Smooth muscle cell of the umbilical artery (primary cell): ENCODE measurements around the gene RAB5B. TPM values are rescaled to one million over a fixed set of nuclear protein-coding genes. Genes with fewer than 3 reads are reported as not detected.

Source experiments
- total RNA-seq: library from RNA; depleted of rRNA; stranded (reverse); fragments of >200 nt; gene quantifications from 2 replicates; pipeline ENCODE4 v1.2.3, GENCODE V29; 2014

Gene RAB5B
- 44.2 and 66.9 TPM in 2 replicates for total RNA-seq

GRCh38 chr12:55973599-55974307 is at the start of gene RAB5B:
Gene RAB5B, plus strand, starts transcription at chr12:55974078. Its CDS starts 12,883 bp downstream, at chr12:55986961.

GRCh38 chr12:55927588-55928502 is 46.0 kb upstream of the RAB5B start, which contains the start of gene PYM1:
Gene PYM1, minus strand, starts transcription at chr12:55927894. Its CDS starts 133 bp downstream, at chr12:55927761.

DNA sequence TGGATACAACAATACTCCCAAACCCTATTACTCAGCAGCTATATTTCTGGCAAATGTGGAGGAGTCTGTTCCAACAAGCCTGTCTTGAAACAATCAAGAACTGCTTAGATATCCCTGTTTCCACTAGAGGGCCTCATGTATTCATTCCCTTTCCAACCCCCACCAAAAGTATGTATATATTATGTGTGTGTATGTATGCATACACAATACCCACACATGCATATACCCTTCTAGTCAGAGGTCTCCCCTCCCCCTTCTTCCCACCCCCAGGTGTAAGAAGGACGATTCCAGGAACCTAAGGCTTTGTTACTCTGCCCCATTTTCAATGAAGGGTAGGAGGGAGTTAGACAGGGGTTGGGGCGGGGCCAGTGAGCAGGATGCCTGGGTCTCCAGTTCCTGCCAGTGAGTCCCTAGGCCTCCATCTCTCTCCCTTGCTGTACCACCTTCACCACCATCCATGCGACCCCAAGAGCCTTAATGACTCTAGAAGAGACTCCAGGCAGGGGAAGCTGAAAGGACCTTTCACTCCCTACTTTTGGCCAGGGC is 43.0 kb upstream of the RAB5B start, which contains the start of gene DGKA:
Gene DGKA, plus strand, starts transcription at position 392 of the 546 bp plus-strand sequence. CDS start 5,342 bp downstream, outside the sequence.

GRCh38 chr12:55965941-55966407 is 7.9 kb upstream of the RAB5B start, which contains the start of gene PMEL:
Gene PMEL, minus strand, starts transcription at chr12:55966042. Its CDS starts 31 bp downstream, at chr12:55966011.

GRCh38 chr12:55966408-55967281 is 7.2 kb upstream of the RAB5B start, which contains the start of gene CDK2:
Gene CDK2, plus strand, starts transcription at chr12:55966830. Its CDS starts 179 bp downstream, at chr12:55967009.

DNA sequence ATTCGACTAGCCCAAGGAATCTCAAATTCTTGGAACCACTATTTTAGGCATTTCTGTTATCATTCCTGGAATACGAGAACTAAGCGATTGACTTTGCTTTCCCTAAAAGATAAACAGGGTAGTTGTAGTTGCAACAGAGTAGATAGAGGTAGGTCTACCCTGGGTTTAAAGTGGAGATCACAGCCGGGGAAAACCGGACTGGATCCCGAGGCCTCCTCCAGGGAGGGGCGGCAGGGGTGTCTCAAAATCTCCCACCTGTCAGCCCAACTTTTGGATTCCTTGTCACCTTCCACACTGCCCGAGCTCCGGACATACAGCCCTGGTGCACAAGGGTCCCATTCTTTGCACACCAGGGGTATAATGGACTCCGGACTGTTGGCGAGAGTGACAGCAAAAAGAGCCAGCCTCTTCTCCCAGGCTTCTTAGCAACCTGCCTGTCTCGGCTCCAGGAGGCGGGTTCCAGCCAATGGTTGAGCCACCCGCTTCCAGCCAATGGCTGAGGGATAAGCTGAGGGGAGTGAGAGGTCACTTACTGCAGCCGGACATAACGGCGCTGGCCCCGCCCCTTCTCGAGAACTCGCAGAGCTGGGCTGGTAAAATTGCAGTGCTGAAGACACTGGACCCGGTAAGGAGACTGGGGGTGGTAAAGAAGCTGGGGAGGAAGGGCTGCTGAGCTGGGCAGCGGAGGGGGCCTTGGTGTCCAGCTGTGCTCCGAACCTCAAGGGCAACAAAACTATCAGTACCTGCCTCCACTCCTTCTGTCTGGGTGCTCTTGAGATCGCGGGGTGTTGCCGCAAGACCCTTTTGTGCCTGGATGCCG is 23.0 kb downstream of the RAB5B start, which contains the start of gene SUOX:
Gene SUOX, plus strand, starts transcription at position 562 of the 820 bp plus-strand sequence. CDS start 4,946 bp downstream, outside the sequence.

GRCh38 chr12:56020423-56021184 is 46.7 kb downstream of the RAB5B start, which contains the start of gene IKZF4:
Gene IKZF4, plus strand, starts transcription at chr12:56021043. Its CDS starts 451 bp downstream, at chr12:56021494.

DNA sequence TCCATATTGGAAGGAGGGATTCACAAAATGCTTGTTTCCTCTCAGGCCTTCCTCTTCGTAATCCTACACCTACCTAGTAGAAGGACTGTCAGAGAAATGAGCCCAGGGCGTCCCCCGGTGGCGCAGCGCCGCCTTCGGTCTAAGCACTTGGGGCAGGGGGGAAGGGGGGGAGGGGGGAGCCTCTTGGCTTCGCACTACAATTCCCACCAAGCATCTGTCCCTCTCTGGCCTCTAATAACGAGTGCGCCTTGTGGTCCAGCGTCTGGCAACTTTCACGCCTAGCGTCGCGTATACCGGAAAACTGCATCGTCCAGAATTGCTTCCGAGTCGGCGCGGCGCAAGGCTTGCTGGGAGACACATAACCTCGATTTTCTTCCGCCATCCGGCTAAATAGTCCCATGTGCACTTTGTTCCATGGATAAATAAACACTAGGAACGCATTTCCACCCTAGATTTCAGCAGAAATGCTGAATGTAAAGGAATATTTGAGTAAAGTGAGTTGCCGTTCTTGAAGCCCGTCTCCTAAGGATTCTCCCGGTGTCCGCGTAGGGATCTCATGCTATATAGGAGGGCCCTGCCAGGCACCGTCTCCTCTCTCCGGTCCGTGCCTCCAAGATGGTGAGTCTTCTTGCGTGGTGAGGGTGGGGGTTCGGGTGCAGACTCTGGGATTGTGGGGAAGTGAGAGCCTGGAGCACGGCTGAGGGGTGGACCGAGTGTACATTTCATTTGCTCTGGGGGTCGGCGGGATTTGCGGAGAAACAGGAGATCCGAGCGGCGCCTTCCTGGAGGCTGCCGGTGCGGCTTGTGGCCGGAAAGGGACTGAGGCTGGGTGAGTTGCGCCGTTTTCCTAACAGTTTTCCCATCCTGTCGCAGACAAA is 67.9 kb downstream of the RAB5B start, which contains the start of gene RPS26:
Gene RPS26, plus strand, starts transcription at position 367 of the 878 bp plus-strand sequence. Its CDS starts 249 bp downstream, at position 616.

Other genes with a start within 250 kb of the RAB5B start
- gene CD63, start 245.1 kb upstream of the RAB5B start, total RNA-seq, result 1,176 and 2,201 TPM in 2 replicates
- 4.8 and 14.8 TPM in 2 replicates for gene GDF11, start 231.0 kb upstream of the RAB5B start, total RNA-seq
- gene SARNP, start 156.4 kb upstream of the RAB5B start, total RNA-seq, result 56.7 and 69.2 TPM in 2 replicates
- gene ORMDL2, start 156.0 kb upstream of the RAB5B start, total RNA-seq, result 16.1 and 19.9 TPM in 2 replicates
- gene DNAJC14, start 144.5 kb upstream of the RAB5B start, total RNA-seq, result 53.1 and 64.4 TPM in 2 replicates
- gene MMP19, start 131.1 kb upstream of the RAB5B start, total RNA-seq, result 5.6 and 7.4 TPM in 2 replicates
- gene PYM1, start 46.2 kb upstream of the RAB5B start, total RNA-seq, result 22.5 and 24.1 TPM in 2 replicates
- gene DGKA, start 42.9 kb upstream of the RAB5B start, total RNA-seq, result 45.1 and 84.2 TPM in 2 replicates
- 1.1 TPM in 1 of 2 replicates, not detected in the other for gene PMEL, start 8.0 kb upstream of the RAB5B start, total RNA-seq
- gene CDK2, start 7.2 kb upstream of the RAB5B start, total RNA-seq, result 6.2 and 13.4 TPM in 2 replicates
- gene SUOX, start 23.2 kb downstream of the RAB5B start, total RNA-seq, result 12.5 and 12.9 TPM in 2 replicates
- gene IKZF4, start 47.0 kb downstream of the RAB5B start, total RNA-seq, result 1.5 and 2.1 TPM in 2 replicates
- 214 and 242 TPM in 2 replicates for gene RPS26, start 67.8 kb downstream of the RAB5B start, total RNA-seq
- under 0.01 and 0.23 TPM in 2 replicates for gene ERBB3, start 106.1 kb downstream of the RAB5B start, total RNA-seq
- 93.5 and 173 TPM in 2 replicates for gene PA2G4, start 130.5 kb downstream of the RAB5B start, total RNA-seq
- gene RPL41, start 142.6 kb downstream of the RAB5B start, total RNA-seq, result 1,282 and 1,487 TPM in 2 replicates
- 4.5 and 5.3 TPM in 2 replicates for gene ZC3H10, start 144.2 kb downstream of the RAB5B start, total RNA-seq
- 136 and 210 TPM in 2 replicates for gene ESYT1, start 154.2 kb downstream of the RAB5B start, total RNA-seq
- 51.1 and 83.1 TPM in 2 replicates for gene MYL6B, start 178.5 kb downstream of the RAB5B start, total RNA-seq
- gene MYL6, start 184.3 kb downstream of the RAB5B start, total RNA-seq, result 1,143 and 1,914 TPM in 2 replicates
- gene SMARCC2, start 215.4 kb downstream of the RAB5B start, total RNA-seq, result 27.3 and 39.4 TPM in 2 replicates
- 127 and 135 TPM in 2 replicates for gene RNF41, start 247.8 kb downstream of the RAB5B start, total RNA-seq